Adipocyte (in vitro differentiated cells): ENCODE measurements around the gene PDE4B.

Experiments
- DNase-seq: peaks from one replicate; pipeline ENCODE4 v3.0.0-alpha.2; 2015; ENCODE audit warnings: low read depth
- H3K27me3 ChIP-seq: replicated peaks from 2 replicates; pipeline ENCODE4 v1.7.0; 2013; ENCODE audit warnings: mild to moderate bottlenecking, low read length, moderate library complexity; ENCODE audit not compliant: control insufficient read depth, insufficient read depth
- H3K36me3 ChIP-seq: 2 replicates; pipeline ENCODE4 v1.7.0; 2013; ENCODE audit warnings: low read length, mild to moderate bottlenecking, moderate library complexity; ENCODE audit not compliant: control insufficient read depth, insufficient read depth, severe bottlenecking
- H3K4me1 ChIP-seq: 2 replicates; pipeline ENCODE4 v1.7.0; 2013; ENCODE audit warnings: mild to moderate bottlenecking, low read length, moderate library complexity; ENCODE audit not compliant: control insufficient read depth, insufficient read depth
- H3K4me3 ChIP-seq: 2 replicates; pipeline ENCODE4 v1.7.0; 2013; ENCODE audit warnings: mild to moderate bottlenecking, low read length, moderate library complexity
- H3K9ac ChIP-seq: 2 replicates; pipeline ENCODE4 v1.7.0; 2013; ENCODE audit warnings: mild to moderate bottlenecking, low read length, moderate library complexity
- H3K9me3 ChIP-seq: 2 replicates; pipeline ENCODE4 v1.7.0; 2013; ENCODE audit warnings: mild to moderate bottlenecking, low read length, moderate library complexity; ENCODE audit not compliant: control insufficient read depth

Gene PDE4B

GRCh38 chr1:66025188-66025587 lies 232.5 kb downstream of the PDE4B start:
- Histone ChIP-seq H3K4me1 (no peaks in the 10 kb centered on the region), H3K36me3 (no peaks in the 10 kb centered on the region), H3K9ac (no peak overlapping the region), H3K27me3 (no peaks in the 10 kb centered on the region), H3K9me3 (peaks cover 8% of the 10 kb centered on the region), H3K4me3 (no peak overlapping the region)
- no peak for DNase-seq

- no peak overlapping the region for H3K9ac ChIP-seq
- H3K4me1 ChIP-seq: no peaks in the 10 kb centered on the region
- DNase-seq: no peak
- H3K4me3 ChIP-seq: no peak overlapping the region
- H3K9me3 ChIP-seq: peaks cover 12% of the 10 kb centered on the region
- H3K36me3 ChIP-seq: no peaks in the 10 kb centered on the region
- no peaks in the 10 kb centered on the region for H3K27me3 ChIP-seq
These were observed 235.3 kb downstream of the PDE4B start for GRCh38 chr1:66028035-66028434.

- Histone ChIP-seq H3K9ac (no peak overlapping the region), H3K4me3 (no peak overlapping the region), H3K9me3 (peaks cover 12% of the 10 kb centered on the region), H3K4me1 (no peaks in the 10 kb centered on the region), H3K27me3 (no peaks in the 10 kb centered on the region), H3K36me3 (no peaks in the 10 kb centered on the region)
- DNase-seq: no peak
These were observed 241.1 kb downstream of the PDE4B start for GRCh38 chr1:66033781-66034180.

- H3K9me3 ChIP-seq: no peaks in the 10 kb centered on the region
- H3K4me3 ChIP-seq: no peak overlapping the region
- H3K4me1 ChIP-seq: no peaks in the 10 kb centered on the region
- DNase-seq: no peak
- H3K27me3 ChIP-seq: no peaks in the 10 kb centered on the region
- no peaks in the 10 kb centered on the region for H3K36me3 ChIP-seq
- H3K9ac ChIP-seq: no peak overlapping the region
These were observed 243.0 kb downstream of the PDE4B start for GRCh38 chr1:66035616-66036245.

GRCh38 chr1:66041654-66042053 lies 249.0 kb downstream of the PDE4B start:
- no peak for DNase-seq
- no peak overlapping the region for H3K4me3 ChIP-seq
- H3K4me1 ChIP-seq: no peaks in the 10 kb centered on the region
- no peaks in the 10 kb centered on the region for H3K9me3 ChIP-seq
- no peaks in the 10 kb centered on the region for H3K36me3 ChIP-seq
- H3K27me3 ChIP-seq: no peaks in the 10 kb centered on the region
- H3K9ac ChIP-seq: no peak overlapping the region

- no peaks in the 10 kb centered on the region for H3K9me3 ChIP-seq
- no peaks in the 10 kb centered on the region for H3K36me3 ChIP-seq
- H3K4me3 ChIP-seq: no peak overlapping the region
- H3K4me1 ChIP-seq: no peaks in the 10 kb centered on the region
- H3K27me3 ChIP-seq: no peaks in the 10 kb centered on the region
- H3K9ac ChIP-seq: no peak overlapping the region
- DNase-seq: no peak
These were observed 250.5 kb downstream of the PDE4B start for GRCh38 chr1:66043186-66043585.

- DNase-seq: no peak
- H3K27me3 ChIP-seq: no peaks in the 10 kb centered on the region
- no peak overlapping the region for H3K9ac ChIP-seq
- no peaks in the 10 kb centered on the region for H3K4me1 ChIP-seq
- H3K9me3 ChIP-seq: no peaks in the 10 kb centered on the region
- no peaks in the 10 kb centered on the region for H3K36me3 ChIP-seq
- no peak overlapping the region for H3K4me3 ChIP-seq
These were observed 252.2 kb downstream of the PDE4B start for GRCh38 chr1:66044912-66045311.

GRCh38 chr1:66046415-66046814 lies 253.7 kb downstream of the PDE4B start:
- no peak for DNase-seq
- Histone ChIP-seq H3K27me3 (no peaks in the 10 kb centered on the region), H3K4me3 (no peak overlapping the region), H3K9me3 (no peaks in the 10 kb centered on the region), H3K4me1 (no peaks in the 10 kb centered on the region), H3K36me3 (no peaks in the 10 kb centered on the region), H3K9ac (no peak overlapping the region)

GRCh38 chr1:66048011-66048410 lies 255.3 kb downstream of the PDE4B start:
- Histone ChIP-seq H3K27me3 (no peaks in the 10 kb centered on the region), H3K4me1 (no peaks in the 10 kb centered on the region), H3K9ac (no peak overlapping the region), H3K9me3 (no peaks in the 10 kb centered on the region), H3K4me3 (no peak overlapping the region), H3K36me3 (no peaks in the 10 kb centered on the region)
- no peak for DNase-seq

GRCh38 chr1:66050123-66050522 lies 257.4 kb downstream of the PDE4B start:
- no peak overlapping the region for H3K4me3 ChIP-seq
- H3K9ac ChIP-seq: no peak overlapping the region
- no peaks in the 10 kb centered on the region for H3K4me1 ChIP-seq
- DNase-seq: no peak
- H3K9me3 ChIP-seq: no peaks in the 10 kb centered on the region
- no peaks in the 10 kb centered on the region for H3K27me3 ChIP-seq
- no peaks in the 10 kb centered on the region for H3K36me3 ChIP-seq

- Histone ChIP-seq H3K9ac (no peak overlapping the region), H3K4me1 (no peaks in the 10 kb centered on the region), H3K9me3 (no peaks in the 10 kb centered on the region), H3K36me3 (no peaks in the 10 kb centered on the region), H3K27me3 (no peaks in the 10 kb centered on the region), H3K4me3 (no peak overlapping the region)
- DNase-seq: no peak
These were observed 257.9 kb downstream of the PDE4B start for GRCh38 chr1:66050633-66051032.

GRCh38 chr1:66055092-66055491 lies 262.4 kb downstream of the PDE4B start:
- no peak overlapping the region for H3K4me3 ChIP-seq
- no peaks in the 10 kb centered on the region for H3K4me1 ChIP-seq
- no peaks in the 10 kb centered on the region for H3K27me3 ChIP-seq

More at GRCh38 chr1:66055092-66055491, 262.4 kb downstream of the PDE4B start:
- Histone ChIP-seq H3K9me3 (no peaks in the 10 kb centered on the region), H3K9ac (no peak overlapping the region), H3K36me3 (no peaks in the 10 kb centered on the region)
- DNase-seq: no peak
